NOMO-1 treated with dmso at 0.1 percent for 144 hours (cell line): ENCODE data around the gene CASZ1.

ENCODE experiments used
- DNase-seq: peaks from one replicate; lab custom pipeline; 2025; ENCODE audit not compliant: unreplicated experiment; lab: John Stamatoyannopoulos, UW

Gene CASZ1

DNA sequence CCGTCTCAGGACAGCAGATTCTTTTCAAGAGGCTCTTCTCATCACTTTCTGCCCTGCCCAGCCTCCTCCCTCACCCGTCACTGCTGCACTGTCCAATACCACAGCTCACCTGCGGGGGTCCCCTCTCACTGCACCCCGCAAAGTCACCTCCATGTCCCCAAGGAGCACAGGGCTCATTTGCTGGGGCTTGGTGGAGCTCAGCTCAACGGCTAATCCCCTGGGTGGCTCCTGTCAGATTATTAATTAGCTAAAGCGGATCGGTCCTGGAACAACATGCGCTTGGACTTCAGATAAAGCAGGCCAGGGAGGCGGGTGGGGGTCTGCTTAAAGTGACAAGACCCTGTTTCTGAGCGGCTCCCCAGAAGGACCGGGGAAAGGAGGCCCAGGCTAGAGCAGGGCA, 43.1 kb downstream of the CASZ1 start:
- DNase-seq: no peak

DNA sequence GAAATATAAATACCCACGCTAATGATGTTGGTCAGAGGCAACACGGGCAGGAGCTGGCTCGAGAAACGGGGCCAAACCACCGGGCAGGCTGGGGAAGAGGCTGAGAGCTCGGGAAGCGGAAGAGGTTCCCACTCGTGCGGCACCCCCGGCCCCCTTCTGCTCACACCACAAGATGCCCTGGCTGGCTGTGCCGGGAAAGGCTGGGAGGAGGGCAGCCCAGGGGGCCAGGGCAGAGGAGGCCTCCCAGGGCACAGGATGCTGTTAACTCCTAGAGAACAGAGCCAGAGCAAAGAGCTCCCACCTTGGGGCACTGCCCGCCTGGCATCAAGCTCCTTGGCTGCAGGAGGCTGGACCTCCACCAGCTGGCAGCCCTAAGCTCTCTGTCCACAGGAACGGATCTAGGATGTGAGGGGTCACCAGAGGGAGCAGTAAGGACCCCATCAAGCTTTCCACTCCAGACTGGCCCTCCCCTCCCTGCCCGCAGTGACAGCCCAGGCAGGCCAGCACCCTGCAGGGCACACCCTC, 44.8 kb downstream of the CASZ1 start:
- DNase-seq: no peak

DNA sequence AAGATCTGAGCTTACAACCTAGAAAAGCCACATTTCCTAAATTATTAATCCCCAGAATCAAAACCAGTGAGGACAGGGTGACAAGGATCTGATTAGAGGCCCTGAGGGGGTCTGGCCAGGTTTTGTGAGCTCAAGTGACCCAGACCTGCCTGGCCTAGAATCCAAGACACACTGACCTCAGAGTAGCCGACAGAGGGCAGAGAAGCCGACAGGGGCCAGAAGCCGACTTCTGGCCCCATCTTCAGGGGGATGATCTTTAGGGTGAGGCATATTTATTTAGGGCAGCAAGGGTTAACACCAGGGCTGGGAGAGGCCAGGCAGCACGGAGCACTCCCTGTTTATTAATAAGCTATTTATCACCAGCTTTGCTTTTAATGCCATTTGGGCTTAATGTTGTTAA, 45.3 kb downstream of the CASZ1 start:
- no peak for DNase-seq

DNA sequence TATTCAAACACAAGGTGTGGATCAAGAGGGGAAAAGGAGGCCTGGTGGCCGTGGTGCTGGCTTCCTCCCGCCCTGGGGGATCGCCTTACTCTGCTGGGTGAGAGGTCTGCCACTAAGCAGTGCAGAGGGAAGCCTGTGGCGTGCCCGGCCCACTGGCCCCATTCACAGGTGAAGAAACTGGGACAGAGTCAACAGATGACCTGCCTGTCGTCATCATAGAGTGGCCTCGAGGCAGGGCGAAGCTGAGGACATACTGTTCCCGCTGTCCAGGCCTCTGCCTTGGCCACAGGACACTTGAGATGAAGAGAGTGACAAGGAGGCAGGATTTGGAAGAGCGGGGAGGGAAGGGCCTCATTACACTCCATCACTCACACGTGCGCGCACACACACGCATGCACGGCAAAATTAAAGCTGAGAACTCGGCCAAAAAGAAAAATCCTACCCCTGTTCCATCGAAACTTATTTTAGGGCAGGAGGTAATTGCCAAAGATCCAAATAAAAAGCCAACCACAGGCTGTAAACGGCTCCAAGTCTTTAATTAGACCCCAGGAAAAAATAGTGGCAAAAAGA, 50.5 kb downstream of the CASZ1 start:
- DNase-seq: no peak

DNA sequence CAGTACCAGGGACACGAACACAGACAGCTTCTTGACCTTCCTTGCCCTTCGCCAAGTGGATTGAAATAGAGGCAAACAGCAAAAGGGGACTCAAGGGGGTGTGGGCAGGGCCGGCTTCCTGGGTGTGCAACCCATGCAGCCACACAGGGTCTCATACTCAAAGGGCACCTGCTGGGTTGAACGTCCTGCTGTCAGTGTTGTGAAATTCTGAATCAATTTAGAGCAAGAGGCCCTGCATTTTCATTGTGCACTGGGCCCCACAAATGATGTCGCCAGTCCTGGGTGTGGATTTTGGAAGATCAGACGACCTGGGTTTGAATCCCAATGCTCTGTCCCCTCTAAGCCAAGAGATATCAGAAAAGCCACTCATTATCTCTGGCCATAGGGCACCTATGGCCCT, 51.1 kb downstream of the CASZ1 start:
- no peak for DNase-seq

DNA sequence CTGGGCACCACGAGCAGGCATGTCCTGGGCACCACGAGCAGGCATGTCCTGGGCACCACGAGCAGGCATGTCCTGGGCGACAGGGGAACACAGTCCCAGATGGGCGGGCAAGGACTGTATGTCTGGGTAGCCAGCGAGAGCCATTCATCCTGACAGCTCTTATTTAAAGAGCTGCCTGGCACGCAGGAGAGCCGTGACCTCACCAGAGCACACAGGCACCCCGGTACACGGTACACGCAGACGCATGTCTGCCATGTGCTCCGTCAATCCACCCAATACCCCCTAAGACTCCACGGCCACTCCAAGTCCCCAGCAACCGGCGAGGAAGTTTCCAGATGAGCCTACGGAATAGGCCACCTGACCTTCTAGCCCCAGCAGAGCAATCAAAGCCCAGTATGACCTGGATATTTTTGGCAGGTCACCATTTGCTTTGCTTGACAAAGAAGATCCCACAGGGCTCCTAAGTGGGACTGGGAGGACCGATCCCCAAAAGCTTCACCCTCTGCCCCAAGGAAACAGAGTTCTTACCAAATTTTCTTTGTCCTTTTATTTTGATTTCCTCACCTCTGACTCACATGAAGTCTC, 51.7 kb downstream of the CASZ1 start:
- no peak for DNase-seq

DNA sequence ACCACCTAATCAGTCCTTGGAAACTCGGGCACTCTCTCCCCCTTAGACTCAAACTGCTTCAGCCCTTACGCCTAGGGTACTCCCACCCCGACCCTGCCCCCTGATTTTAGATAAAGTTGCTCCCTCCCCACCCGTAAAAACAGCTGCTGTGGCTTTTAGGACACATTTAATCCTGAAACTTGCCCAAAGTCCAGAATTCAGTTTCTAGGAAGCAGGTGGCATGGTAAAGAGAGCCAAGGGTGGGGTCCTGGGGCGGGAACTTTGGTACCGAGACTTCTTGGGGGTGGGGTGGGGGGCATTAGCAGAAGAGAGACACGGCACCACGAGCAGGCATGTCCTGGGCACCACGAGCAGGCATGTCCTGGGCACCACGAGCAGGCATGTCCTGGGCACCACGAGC, 52.4 kb downstream of the CASZ1 start:
- DNase-seq: no peak

DNA sequence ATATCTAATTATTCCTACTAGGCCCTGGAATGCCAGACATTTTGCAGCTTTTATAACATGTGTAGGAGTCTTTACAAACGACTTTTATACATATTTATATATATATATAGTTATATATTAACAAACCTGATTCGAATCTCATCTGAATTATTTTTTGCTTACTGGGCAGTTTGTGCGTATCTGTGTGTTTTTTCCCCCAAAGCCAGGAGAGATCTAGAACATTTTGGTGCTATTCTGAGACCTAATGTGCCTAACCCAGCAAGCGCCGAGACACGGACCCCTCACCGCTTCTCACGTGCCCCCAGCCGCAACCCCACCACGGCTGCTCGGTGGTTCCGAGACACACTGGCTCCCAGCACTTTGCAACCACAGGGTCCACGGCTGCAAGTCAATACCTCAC, 54.8 kb downstream of the CASZ1 start:
- no peak for DNase-seq

DNA sequence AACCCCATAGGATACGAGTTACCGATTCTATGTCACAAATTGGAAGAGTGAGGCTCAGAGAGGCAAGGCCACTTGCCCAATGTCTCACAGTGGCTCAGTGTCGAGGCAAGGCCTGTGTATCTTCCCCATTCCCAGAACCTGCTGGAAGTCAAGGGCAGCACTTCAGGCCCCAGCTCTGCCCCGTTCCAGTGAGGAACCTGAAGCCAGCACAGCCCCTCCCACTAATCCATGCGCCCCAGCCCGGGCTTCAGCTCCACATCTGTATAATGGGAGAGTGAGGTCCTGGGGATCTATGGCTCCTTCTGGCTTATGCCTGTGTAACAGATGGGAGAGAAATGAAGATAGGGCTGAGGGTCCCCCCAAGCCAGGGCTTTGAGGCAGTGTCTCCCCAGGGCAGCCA, 56.3 kb downstream of the CASZ1 start:
- DNase-seq: no peak

DNA sequence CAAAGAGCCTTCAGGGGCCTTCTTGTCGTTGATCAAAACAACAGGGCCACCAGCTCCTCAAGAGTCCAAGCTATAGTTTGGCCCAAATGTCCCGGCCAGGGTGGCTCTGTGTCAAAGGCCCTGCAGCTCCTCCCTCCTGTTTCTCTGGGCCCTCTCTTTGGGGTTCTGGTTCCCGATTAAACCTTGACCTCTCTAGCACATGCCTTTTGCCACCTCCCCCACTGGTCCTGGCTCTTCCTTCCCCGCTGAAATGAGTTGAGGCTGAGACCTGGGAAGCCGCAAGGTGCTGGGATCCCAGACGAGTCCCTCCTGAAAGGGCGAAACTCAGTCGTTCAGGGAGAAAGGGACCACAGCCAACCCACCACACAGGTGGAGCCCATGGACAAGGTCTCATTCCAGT, 56.9 kb downstream of the CASZ1 start:
- DNase-seq: no peak

DNA sequence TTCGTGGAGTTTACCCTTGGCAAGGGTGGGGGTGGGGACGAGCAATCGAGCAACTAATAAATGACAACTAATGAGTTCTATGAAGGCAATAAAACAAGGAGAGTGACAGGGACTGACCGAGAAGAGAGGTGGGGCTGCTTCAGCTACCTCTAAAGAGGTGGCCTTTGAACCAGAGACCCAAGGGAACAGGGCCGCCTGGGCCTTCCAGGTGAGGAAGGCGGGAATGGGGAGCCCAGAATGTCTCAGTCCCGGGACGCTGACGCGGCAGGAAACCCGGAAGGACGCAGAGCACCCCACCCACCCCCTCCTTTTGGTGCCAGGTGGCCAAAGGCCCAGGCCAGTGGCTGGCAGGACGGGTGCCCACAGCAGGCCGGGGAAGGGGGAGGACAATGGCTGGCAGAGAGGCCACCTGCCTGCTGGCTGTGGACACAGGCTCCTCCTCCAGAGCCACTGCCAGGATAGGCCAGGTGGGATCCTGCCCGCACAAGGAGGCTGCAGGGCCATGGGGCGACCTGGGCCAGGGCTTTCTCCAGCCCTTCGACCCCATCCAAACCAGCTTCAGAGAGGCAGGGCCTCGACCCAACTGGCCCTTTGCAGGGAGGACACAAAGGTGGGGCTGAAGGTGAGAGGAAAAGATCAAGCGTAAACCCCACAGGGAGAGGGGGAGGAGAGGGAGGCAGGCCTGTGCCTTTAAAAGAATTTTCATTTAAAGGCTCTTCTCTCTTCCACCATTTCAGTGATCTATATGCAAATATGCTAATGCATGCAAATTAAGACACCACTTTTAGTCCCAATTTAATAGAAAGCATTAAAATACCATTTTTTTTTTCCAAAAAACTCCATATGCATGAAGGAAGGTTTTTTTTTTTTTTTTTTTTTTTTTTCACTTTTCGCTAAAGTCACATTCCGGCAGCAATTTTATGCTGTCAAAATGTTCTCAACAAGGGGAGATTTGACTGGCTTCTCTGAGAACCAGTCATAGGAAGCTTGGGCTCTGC, 58.1 kb downstream of the CASZ1 start:
- no peak for DNase-seq

DNA sequence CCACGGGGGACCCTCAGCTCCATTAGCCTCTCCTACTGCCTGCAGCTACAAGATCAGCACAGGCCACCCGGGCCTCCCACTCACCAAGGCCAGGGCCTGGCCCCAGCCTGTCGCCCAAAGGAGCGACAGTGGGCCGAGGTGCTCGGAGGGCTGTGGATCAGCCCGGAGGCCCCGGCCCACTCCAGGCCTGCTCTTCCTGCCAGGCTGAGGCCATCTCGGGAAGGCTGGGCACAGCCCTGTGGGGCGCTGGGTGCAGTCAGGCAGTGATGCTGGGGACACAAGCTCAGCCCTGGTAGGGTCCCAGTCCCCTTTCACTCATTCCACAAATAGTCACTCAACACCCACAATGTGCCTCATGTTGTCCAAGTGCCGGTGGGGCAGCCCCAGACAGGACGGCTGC, 58.8 kb downstream of the CASZ1 start:
- DNase-seq: no peak

DNA sequence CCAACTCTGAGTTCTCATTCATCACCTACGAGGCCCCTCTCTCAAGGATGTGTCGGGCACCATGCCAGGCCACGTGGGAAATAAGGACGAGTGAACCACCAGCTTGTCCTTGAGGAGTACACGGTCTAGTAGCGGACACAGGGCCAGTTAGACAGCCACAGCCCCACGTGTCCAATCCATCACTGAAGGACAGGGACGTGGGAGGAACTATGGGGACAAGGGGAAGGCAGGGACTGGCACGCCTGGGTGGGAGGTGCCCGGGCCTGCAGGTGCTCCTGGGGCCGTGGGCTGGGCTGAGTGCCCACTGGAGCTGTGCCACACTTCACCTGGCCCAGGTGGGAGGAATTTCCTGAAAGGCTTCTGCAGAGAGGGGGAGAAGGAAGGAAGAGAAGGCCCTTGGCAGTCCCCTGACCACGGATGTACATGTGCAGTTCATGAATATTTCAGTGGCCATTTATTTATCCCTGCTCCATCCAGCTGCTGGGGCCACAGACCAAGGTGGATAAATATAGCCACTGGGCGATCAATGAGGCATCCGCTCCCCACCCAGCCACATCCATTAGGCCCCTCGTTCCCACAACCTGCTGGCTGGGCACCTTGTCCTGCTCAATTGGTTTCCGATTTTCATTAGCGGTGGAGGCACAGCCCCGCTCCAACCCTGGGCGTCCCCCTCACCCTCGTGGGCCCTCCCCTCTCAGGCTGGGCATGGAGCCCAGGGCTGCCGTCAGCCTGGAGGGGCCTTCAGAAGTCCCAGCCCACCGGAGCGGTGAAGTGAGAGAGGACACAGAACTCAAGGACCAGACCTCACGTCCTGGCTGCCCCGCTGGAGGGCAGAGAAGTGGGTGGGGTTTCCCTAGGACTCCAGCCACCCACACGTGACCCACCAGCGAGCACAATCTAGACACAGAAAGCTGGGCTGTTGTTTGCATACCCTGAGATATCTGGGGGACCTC, 59.5 kb downstream of the CASZ1 start:
- DNase-seq: no peak

DNA sequence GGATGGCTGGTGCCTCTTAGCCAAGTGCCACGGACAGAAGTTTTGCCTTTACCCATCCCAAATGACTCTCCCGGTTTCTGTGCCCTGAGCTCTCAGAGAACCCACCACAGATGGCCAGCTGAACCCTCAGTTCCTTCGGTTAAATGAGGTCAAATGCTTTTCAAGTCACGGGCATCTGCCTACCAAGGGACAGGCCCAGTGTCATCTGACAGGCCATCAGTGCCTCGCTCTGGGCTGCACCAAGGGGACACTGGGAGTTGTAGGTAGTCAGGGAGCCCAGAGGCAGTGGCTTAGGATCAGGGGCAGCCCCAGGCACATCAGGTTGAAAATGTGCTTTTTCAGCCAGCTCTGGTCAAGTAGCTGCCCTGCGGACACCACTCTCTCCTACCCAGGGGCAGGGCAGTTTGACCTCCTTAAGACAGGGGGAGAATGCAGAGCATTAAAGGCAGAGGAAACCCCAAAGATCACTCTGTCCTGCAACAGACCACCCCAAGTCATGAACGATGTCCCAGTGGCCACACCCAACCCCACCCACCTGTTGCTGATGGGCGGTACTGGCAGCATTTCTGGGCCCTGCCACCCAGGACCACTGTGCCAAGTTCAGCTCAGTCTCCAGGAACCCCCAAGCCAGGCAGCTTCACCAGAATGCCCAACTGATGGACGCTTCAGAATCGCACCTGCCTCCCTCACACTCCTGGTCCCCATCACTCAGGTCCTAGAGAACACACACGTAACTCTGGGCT, 60.7 kb downstream of the CASZ1 start:
- DNase-seq: no peak

DNA sequence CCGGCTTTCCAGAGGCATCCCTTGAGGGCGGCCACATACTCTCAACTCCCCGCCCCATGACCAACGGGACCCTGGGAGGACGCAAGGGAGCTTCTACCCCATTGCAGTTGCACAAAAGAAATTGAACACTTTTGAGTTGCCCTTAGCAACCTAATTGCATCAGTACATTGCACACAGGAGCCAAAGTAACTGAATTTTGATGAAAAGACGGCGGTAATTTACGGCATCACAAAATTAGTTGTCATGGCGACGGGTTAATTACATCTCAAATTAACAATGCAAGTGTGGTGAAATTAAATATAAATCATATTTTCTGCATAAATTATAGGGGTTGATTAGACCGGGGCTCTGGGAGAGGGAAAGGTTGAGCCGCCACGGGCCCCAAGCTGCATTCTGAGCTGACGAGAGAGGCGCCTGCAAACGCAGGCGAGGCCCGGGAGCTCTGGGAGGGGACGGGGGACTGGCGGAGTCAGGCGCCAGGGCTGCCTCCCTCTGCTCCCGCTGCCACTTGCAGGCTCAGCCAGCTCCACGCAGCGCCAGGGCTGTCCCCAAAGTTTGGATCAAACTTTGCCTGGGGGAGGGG, 61.4 kb downstream of the CASZ1 start:
- no peak for DNase-seq

DNA sequence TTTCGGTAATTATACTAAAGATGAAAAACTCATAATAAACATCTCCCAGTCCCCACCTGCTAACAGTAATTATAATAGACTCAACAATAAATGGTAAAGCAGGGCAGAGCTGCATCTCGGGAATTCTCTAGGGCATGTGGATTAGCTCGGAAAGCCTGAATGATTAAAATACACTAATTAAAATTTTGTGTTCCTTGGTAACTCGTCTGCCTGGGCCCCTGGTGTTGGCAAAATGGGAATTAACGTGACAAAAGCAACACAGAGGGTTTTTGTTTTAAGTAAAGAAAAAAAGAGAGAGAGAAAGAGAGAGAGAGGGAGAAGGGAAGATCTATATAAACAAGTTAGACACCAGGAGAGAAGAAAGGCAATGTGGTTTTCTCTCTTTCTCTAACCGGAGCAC, 62.1 kb downstream of the CASZ1 start:
- DNase-seq: no peak

DNA sequence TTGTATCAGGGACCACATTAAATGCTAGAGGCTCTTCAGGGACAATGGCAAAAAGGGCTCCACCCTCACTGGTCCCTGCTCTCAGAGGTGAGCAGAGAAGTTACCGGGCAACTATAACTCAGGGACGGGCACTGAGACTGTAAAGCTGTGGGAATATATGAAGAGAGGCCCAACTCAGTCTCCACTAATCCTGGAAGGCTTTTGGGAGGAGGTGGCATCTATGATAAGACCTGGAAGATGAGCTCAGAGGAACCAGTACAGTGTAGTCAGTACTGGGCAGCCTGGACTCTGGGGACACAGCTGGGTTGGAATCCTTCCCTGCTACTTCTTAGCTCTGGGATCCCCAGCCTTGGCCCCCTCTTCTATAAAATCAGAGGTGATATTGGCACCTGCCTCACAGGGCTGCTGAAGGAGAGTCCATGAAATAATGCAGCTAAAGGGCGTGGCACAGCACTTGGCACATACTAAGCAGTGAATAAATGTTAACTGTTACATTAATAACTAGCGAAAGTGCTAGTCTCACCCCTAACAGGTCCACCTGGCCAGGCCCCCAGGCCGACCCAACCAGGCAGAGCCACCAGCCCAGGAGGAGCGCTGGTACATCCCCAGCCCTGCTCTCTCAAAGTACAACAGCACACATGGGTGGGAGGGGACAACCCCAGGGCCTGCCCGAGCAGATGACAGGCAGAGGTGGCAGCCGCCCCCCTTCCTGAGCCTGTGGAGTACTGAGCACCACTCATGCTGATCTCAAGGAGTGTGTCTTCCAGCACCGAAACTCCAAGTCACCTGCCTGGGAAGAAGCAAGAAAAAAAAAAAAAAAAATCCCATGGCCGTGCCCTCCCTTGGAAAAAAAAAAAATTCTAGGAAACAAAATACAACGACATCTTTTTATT, 62.7 kb downstream of the CASZ1 start:
- DNase-seq: no peak

DNA sequence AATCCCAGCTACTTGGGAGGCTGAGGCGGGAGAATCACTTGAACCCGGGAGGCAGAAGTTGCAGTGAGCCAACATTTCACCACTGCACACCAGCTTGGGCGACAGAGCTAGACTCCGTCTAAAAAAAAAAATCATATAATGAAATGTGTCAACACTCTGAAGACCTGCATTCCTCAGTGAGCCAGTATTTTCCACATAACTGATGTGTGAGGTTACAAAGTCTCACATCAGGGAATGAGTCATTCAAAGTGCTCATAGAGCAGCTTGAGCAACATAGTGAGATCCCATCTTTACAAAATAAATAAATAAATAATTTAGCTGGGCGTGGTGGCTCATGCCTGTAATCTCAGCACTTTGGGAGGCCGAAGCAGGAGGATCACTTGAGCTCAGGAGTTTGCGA, 65.5 kb downstream of the CASZ1 start:
- no peak for DNase-seq
